Caco-2 (cell line): ENCODE results near the gene MPP3. TPM values are rescaled to one million over a fixed set of nuclear protein-coding genes. Genes with fewer than 3 reads are reported as not detected.

Source experiments
- BruUV-seq: library from RNA; stranded (reverse); fragments of 400-500 nt; replicated peaks from 2 replicates; lab custom pipeline; 2021; lab: Mats Ljungman, UMichigan
- CTCF ChIA-PET: fragments of 300-600 bp; sonication (Branson Sonifier 250); formaldehyde crosslinking; loops from one replicate; lab custom pipeline; 2022; ENCODE audit warnings: antibody characterized with exemption; lab: Charles Lee
- POLR2A ChIA-PET: fragments of 300-600 bp; sonication (Branson Sonifier 250); formaldehyde crosslinking; loops from one replicate; lab custom pipeline; 2022; ENCODE audit warnings: antibody characterized with exemption; lab: Charles Lee
- DNase-seq, 2 experiments: peaks; one replicate each; pipeline versions ENCODE4 v3.0.0 to v3.0.0-alpha.2; 2020 to 2022
- H3K27me3 ChIP-seq: replicated peaks from 2 replicates; pipeline ENCODE4 v1.6.0; 2011; ENCODE audit warnings: low read length; ENCODE audit not compliant: control insufficient read depth, insufficient read depth
- H3K36me3 ChIP-seq: 2 replicates; pipeline ENCODE4 v1.5.1; 2011; ENCODE audit warnings: low read length; ENCODE audit not compliant: control insufficient read depth, insufficient read depth
- H3K4me1 ChIP-seq: fragments of 250-450 bp; sonication (Bioruptor Pico); 2 replicates; pipeline ENCODE4 v1.5.1; 2020; ENCODE audit warnings: mild to moderate bottlenecking
- H3K4me3 ChIP-seq: 2 replicates; pipeline ENCODE4 v1.5.1; 2011; ENCODE audit warnings: low read depth, mild to moderate bottlenecking, control low read depth, low read length
- H3K9me3 ChIP-seq: fragments of 250-450 bp; sonication (Bioruptor Pico); 2 replicates; pipeline ENCODE4 v1.5.1; 2020; ENCODE audit warnings: mild to moderate bottlenecking, moderate library complexity
- H3K27ac Mint-ChIP-seq: one replicate; pipeline ENCODE4 v1.8.0; 2022; ENCODE audit warnings: mixed read lengths; ENCODE audit not compliant: unreplicated experiment
- H3K27me3 Mint-ChIP-seq: one replicate; pipeline ENCODE4 v1.8.0; 2022; ENCODE audit warnings: mixed read lengths; ENCODE audit not compliant: insufficient read depth, unreplicated experiment
- H3K36me3 Mint-ChIP-seq: one replicate; pipeline ENCODE4 v1.8.0; 2022; ENCODE audit warnings: mild to moderate bottlenecking, mixed read lengths; ENCODE audit not compliant: insufficient read depth, unreplicated experiment
- H3K4me1 Mint-ChIP-seq: one replicate; pipeline ENCODE4 v1.8.0; 2022; ENCODE audit warnings: low read depth, mixed read lengths; ENCODE audit not compliant: unreplicated experiment
- H3K4me3 Mint-ChIP-seq: one replicate; pipeline ENCODE4 v1.8.0; 2022; ENCODE audit warnings: mild to moderate bottlenecking, moderate library complexity, mixed read lengths; ENCODE audit not compliant: unreplicated experiment
- H3K9me3 Mint-ChIP-seq: one replicate; pipeline ENCODE4 v1.8.0; 2022; ENCODE audit warnings: mixed read lengths; ENCODE audit not compliant: unreplicated experiment
- CTCF ChIP-seq, 2 experiments: fragments of 200-600 bp in 1 of 2; IDR thresholded peaks; 1 replicate in 1 of 2; 2 replicates in 1 of 2; pipeline versions ENCODE4 v1.5.1 to v1.8.0; 2011 to 2022; ENCODE audit warnings: antibody characterized with exemption in 1 of 2, control low read depth in 1 of 2, inconsistent platforms in 1 of 2, low read depth in 1 of 2, low read length in 1 of 2, mild to moderate bottlenecking in 1 of 2, moderate library complexity in 1 of 2; ENCODE audit not compliant: insufficient read depth in 1 of 2, severe bottlenecking in 1 of 2, unreplicated experiment in 1 of 2
- intact Hi-C: fragments of 100-400 bp; cut with micrococcal nuclease; formaldehyde crosslinking; loops from one replicate; pipeline ENCODE4 v1.10.0; 2022; ENCODE audit not compliant: unreplicated experiment
- total RNA-seq: library from RNA; stranded (reverse); gene quantifications from 2 replicates; pipeline ENCODE4 v1.2.3, GENCODE V29; 2022

Gene MPP3
- total RNA-seq, 1 experiment from 2014 or later, result 7.9 TPM

GRCh38 chr17:43791589-43791988, 41.4 kb downstream of the MPP3 start:
- POLR2A ChIA-PET, result no interaction called here
- peak overlapping the region; percentile 57 for H3K4me3 Mint-ChIP-seq
- Histone ChIP-seq H3K36me3 (no peaks in the 10 kb centered on the region), H3K4me1 (peaks cover 5% of the 10 kb centered on the region; the same call in 1 of the 2 replicates), H3K9me3 (no peaks in the 10 kb centered on the region), H3K4me3 (no peak overlapping the region), H3K27me3 (no peaks in the 10 kb centered on the region)
- CTCF ChIA-PET, result no interaction called here
- BruUV-seq, result no TSS peak
- TF ChIP-seq CTCF (IDR thresholded peaks at IDR 0.05; ENCODE audit: insufficient read depth in 1 of 2, low read depth in 1 of 2, low read length in 1 of 2, severe bottlenecking in 1 of 2, unreplicated experiment in 1 of 2), result no peak
- intact Hi-C loops, result no loop called here
- H3K27me3 Mint-ChIP-seq, result peaks cover 2% of the 10 kb centered on the region
- DNase-seq, result peak; percentile 69 to 70
- H3K4me1 Mint-ChIP-seq, result no peaks in the 10 kb centered on the region
- H3K9me3 Mint-ChIP-seq, result peaks cover 1% of the 10 kb centered on the region
- H3K27ac Mint-ChIP-seq, result no peak overlapping the region
- no peaks in the 10 kb centered on the region for H3K36me3 Mint-ChIP-seq

DNA sequence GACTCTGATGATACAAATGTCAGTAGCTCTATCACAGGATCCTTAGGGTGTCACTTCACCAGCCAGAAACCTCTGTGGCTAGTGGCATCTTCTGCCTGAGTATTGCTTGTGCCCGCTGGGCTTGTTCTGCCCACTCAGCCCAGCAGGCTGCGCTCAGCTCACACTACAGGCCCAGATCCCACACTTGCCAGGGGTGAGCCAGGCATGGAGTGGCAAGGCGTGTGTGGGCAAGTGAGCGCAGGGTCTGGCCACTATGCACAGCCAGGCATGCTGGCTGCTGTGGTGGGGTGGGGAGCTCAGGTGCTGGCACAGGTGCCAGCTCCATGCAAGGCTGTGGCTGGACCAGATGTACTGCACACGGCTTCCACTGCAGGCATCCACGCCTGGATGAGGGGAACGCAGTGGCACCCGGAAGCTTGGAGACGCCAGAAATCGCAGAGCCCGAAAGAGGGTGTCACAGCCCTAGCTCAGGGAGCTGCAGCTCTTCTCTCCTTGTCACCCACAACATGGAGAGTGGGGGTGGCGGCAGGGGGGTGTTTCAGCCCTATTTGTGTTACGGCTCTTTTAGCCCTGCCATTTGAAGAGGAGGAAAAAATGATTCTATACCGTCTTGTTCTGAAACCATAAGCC, 42.5 kb downstream of the MPP3 start:
- no peaks in the 10 kb centered on the region for H3K36me3 ChIP-seq
- Mint-ChIP-seq H3K27ac (no peak overlapping the region), H3K36me3 (no peaks in the 10 kb centered on the region), H3K4me3 (no peak overlapping the region), H3K9me3 (no peaks in the 10 kb centered on the region), H3K27me3 (peaks cover 2% of the 10 kb centered on the region), H3K4me1 (no peaks in the 10 kb centered on the region)
- H3K9me3 ChIP-seq, result no peaks in the 10 kb centered on the region
- no peak for DNase-seq
- intact Hi-C loops, result no loop called here
- no peak overlapping the region for H3K4me3 ChIP-seq
- peaks cover 5% of the 10 kb centered on the region; the same call in 1 of the 2 replicates for H3K4me1 ChIP-seq
- BruUV-seq, result no TSS peak
- CTCF ChIA-PET, result interaction anchor here (0.6 kb wide), 1 partner anchor 17 kb away, joined by 6 read pairs; no protein-coding TSS in a partner anchor
- TF ChIP-seq CTCF (IDR thresholded peaks at IDR 0.05; ENCODE audit: insufficient read depth in 1 of 2, low read depth in 1 of 2, low read length in 1 of 2, severe bottlenecking in 1 of 2, unreplicated experiment in 1 of 2), result no peak
- POLR2A ChIA-PET, result no interaction called here
- no peaks in the 10 kb centered on the region for H3K27me3 ChIP-seq

GRCh38 chr17:43789482-43789881, 43.5 kb downstream of the MPP3 start:
- ChIA-PET POLR2A (no interaction called here), CTCF (no interaction called here)
- no peak overlapping the region for H3K27ac Mint-ChIP-seq
- Histone ChIP-seq H3K27me3 (no peaks in the 10 kb centered on the region), H3K9me3 (no peaks in the 10 kb centered on the region), H3K36me3 (no peaks in the 10 kb centered on the region), H3K4me1 (peaks cover 5% of the 10 kb centered on the region; the same call in 1 of the 2 replicates), H3K4me3 (no peak overlapping the region)
- no peak for DNase-seq
- intact Hi-C loops, result no loop called here
- no peaks in the 10 kb centered on the region for H3K9me3 Mint-ChIP-seq
- H3K4me3 Mint-ChIP-seq, result no peak overlapping the region
- no peaks in the 10 kb centered on the region for H3K4me1 Mint-ChIP-seq
- no peaks in the 10 kb centered on the region for H3K27me3 Mint-ChIP-seq
- BruUV-seq, result no TSS peak
- H3K36me3 Mint-ChIP-seq, result no peaks in the 10 kb centered on the region
- TF ChIP-seq CTCF (IDR thresholded peaks at IDR 0.05; ENCODE audit: insufficient read depth in 1 of 2, low read depth in 1 of 2, low read length in 1 of 2, severe bottlenecking in 1 of 2, unreplicated experiment in 1 of 2), result no peak
